Lung (tissue), 12 donors: Measurements from ENCODE around the gene GTPBP10. TPM values are rescaled to one million over a fixed set of nuclear protein-coding genes. Genes with fewer than 3 reads are reported as not detected.
A peak's percentile ranks its signal among the peaks of the same experiment; 100 is the strongest.

Experiments used
- ATAC-seq: fragments of 200-7000 bp; cut with Tn5 transposase; one replicate; pipeline ENCODE4 v1.9.1; 2020; ENCODE audit warnings: moderate number of reproducible peaks; ENCODE audit not compliant: insufficient read depth, low FRiP score
- DNase-seq, 3 donors: peaks; one replicate each; pipeline ENCODE4 v3.0.0-alpha.2; 2013 to 2017
- H3K27ac ChIP-seq, 2 donors: one replicate each; pipeline ENCODE4 v1.5.1; 2013; ENCODE audit warnings: mild to moderate bottlenecking in 2 of 2, moderate library complexity in 2 of 2, control low read depth in 1 of 2, inconsistent platforms in 1 of 2, low read depth in 1 of 2, low read length in 1 of 2
- H3K27me3 ChIP-seq, 3 donors: one replicate each; pipeline ENCODE4 v1.5.1; 2013; ENCODE audit warnings: low read length in 2 of 3; ENCODE audit not compliant: control insufficient read depth in 3 of 3, insufficient read depth in 3 of 3
- H3K36me3 ChIP-seq, 4 donors: one replicate each; pipeline ENCODE4 v1.5.1; 2013; ENCODE audit warnings: low read length in 4 of 4, mild to moderate bottlenecking in 1 of 4, moderate library complexity in 1 of 4; ENCODE audit not compliant: control insufficient read depth in 4 of 4, insufficient read depth in 4 of 4
- H3K4me1 ChIP-seq, 5 donors: one replicate each; pipeline ENCODE4 v1.5.1; 2013; ENCODE audit warnings: low read length in 5 of 5, mild to moderate bottlenecking in 2 of 5, moderate library complexity in 1 of 5; ENCODE audit not compliant: control insufficient read depth in 5 of 5, insufficient read depth in 5 of 5
- H3K4me3 ChIP-seq: one replicate; pipeline ENCODE4 v1.5.1; 2013; ENCODE audit warnings: mild to moderate bottlenecking, control low read depth, moderate library complexity
- H3K9ac ChIP-seq, 2 donors: one replicate each; pipeline ENCODE4 v1.5.1; 2013; ENCODE audit warnings: low read length in 2 of 2, control low read depth in 1 of 2; ENCODE audit not compliant: insufficient read depth in 1 of 2
- H3K9me3 ChIP-seq, 4 donors: one replicate each; pipeline ENCODE4 v1.5.1; 2013; ENCODE audit warnings: low read length in 3 of 4, mild to moderate bottlenecking in 1 of 4, moderate library complexity in 1 of 4; ENCODE audit not compliant: control insufficient read depth in 4 of 4, insufficient read depth in 3 of 4
- CTCF ChIP-seq: IDR thresholded peaks from 2 replicates; pipeline ENCODE4 v1.5.1; 2012; ENCODE audit warnings: mild to moderate bottlenecking; ENCODE audit errors: control extremely low read depth, extremely low read depth
- WGBS, 2 donors: extraction: QIAGEN DNeasy Blood & Tissue Kit; methylation state at CpG; one replicate each; pipeline ENCODE4 v1.1.7; 2013; 5-methylcytosine and 5-hydroxymethylcytosine counted together
- polyA plus RNA-seq, 2 donors: library from polyadenylated mRNA; stranded (reverse); fragments of 200-250 nt; gene quantifications; one replicate each; pipeline ENCODE4 v1.2.1, GENCODE V29; 2013
- total RNA-seq, 2 donors: library from RNA; depleted of rRNA in 1 of 2; stranded (reverse); fragments of >200 nt in 1 of 2; gene quantifications; one replicate each; pipeline ENCODE4 v1.2.1, GENCODE V29; 2014 to 2021
- donor health status: control.
- donor health status: control.
- donor health status: Bipolar disorder and iron deficiency.
- donor health status: healthy.
- donor health status: DM: yes; HTN: yes; CAD: no.

GTPBP10 gene
- total and polyA plus RNA-seq, 4 donors = 9.2 to 20.9 (median 18.3) TPM

GRCh38 chr7:90313907-90314306 lies 32.6 kb upstream of the GTPBP10 start:
- no peak overlapping the region for H3K9ac ChIP-seq
- no peaks in the 10 kb centered on the region for H3K36me3 ChIP-seq
- no peaks in the 10 kb centered on the region for H3K4me1 ChIP-seq
- ATAC-seq (no peak), DNase-seq (no peak)
- TF ChIP-seq CTCF = no peak
- H3K4me3 ChIP-seq = no peak overlapping the region
- WGBS, 2 donors = 71 to 72% methylated on average over 4 of the region's 4 CpGs
- H3K27me3 ChIP-seq = peaks cover 0 to 8% (median 0%) of the 10 kb centered on the region in 3 donors
- no peak overlapping the region for H3K27ac ChIP-seq
- no peaks in the 10 kb centered on the region for H3K9me3 ChIP-seq

- no peak for TF ChIP-seq CTCF
- no peak for ATAC-seq
- H3K9me3 ChIP-seq = no peaks in the 10 kb centered on the region
- peaks cover 0 to 5% (median 0%) of the 10 kb centered on the region in 5 donors for H3K4me1 ChIP-seq
- peaks cover 4 to 47% (median 38%) of the 10 kb centered on the region in 3 donors for H3K27me3 ChIP-seq
- WGBS, 2 donors = 82 to 85% methylated on average over 7 of the region's 7 CpGs
- H3K9ac ChIP-seq = no peak overlapping the region
- H3K27ac ChIP-seq = no peak overlapping the region
- no peak for DNase-seq
- no peak overlapping the region for H3K4me3 ChIP-seq
- no peaks in the 10 kb centered on the region for H3K36me3 ChIP-seq
These were observed 26.5 kb upstream of the GTPBP10 start for GRCh38 chr7:90320014-90320413.

GRCh38 chr7:90320418-90320800 lies 26.1 kb upstream of the GTPBP10 start:
- H3K27me3 ChIP-seq = peaks cover 4 to 49% (median 38%) of the 10 kb centered on the region in 3 donors
- 30 to 35% methylated on average over 7 of the region's 7 CpGs for WGBS, 2 donors
- TF ChIP-seq CTCF = no peak
- H3K9ac ChIP-seq = no peak overlapping the region
- H3K9me3 ChIP-seq = no peaks in the 10 kb centered on the region
- ATAC-seq (no peak), DNase-seq (no peak)
- H3K27ac ChIP-seq = no peak overlapping the region
- no peak overlapping the region for H3K4me3 ChIP-seq
- no peaks in the 10 kb centered on the region for H3K36me3 ChIP-seq
- peaks cover 0 to 5% (median 0%) of the 10 kb centered on the region in 5 donors for H3K4me1 ChIP-seq

GRCh38 chr7:90320801-90321494 lies 25.6 kb upstream of the GTPBP10 start, which contains the start of gene FAM237B:
TSS of gene FAM237B (minus strand) at chr7:90321304. CDS start at chr7:90319748, 1,556 bp downstream.
- WGBS, 2 donors = 1 to 4% methylated on average over 57 to 62 of the region's 62 CpGs
- Histone ChIP-seq H3K9me3 (no peaks in the 10 kb centered on the region), H3K4me1 (peaks cover 0 to 5% (median 0%) of the 10 kb centered on the region in 5 donors), H3K4me3 (no peak within 1 kb of the TSS), H3K27ac (no peak within 1 kb of the TSS), H3K36me3 (no peaks in the 10 kb centered on the region), H3K27me3 (peaks cover 4 to 49% (median 38%) of the 10 kb centered on the region in 3 donors), H3K9ac (no peak within 1 kb of the TSS)
- DNase-seq (peak in 2 of 3 donors; percentile 18 to 29), ATAC-seq (no peak)
- no peak for TF ChIP-seq CTCF
